ENCODE measurements around the gene LNX1. TPM values are rescaled to one million over a fixed set of nuclear protein-coding genes. Genes with fewer than 3 reads are reported as not detected.

LNX1 gene
- total and polyA plus RNA-seq, 2 of the 8 experiments (the other 6 are each of a cell fraction or from before 2014, with no cell fraction given) = 2.7 to 3.8 TPM

DNA sequence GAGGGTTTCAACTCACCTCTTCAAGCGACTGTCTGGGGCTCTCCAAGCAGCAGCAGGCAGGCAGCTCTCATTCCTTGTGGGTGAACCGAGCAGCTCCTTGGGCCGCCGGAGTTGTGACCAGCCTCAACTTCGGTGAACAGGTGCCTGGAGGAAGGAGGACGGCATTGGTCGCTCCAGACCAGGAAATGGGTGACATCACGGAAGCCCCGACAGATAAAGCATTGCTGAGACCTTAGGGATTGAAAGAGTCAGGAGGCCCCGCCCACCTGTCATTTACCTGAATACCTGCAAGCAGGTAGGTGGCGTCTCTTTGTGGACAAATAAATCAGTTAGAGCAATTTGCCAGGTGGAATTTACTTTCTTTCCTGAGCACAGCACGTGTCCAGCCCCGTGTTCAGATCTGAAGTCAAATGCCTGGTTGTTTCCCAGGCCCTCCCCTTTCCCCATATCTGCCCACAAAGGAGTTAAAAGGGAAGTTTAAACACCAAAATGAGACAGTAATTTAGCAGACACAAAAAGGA, at the start of gene LNX1 (continued):
- TF ChIP-seq YY1 (IDR thresholded peaks at IDR 0.05; ENCODE audit: low read depth, low read length) (peak; percentile 64; the same call in 1 of the 2 replicates), JUND (IDR thresholded peaks at IDR 0.05; ENCODE audit: low read length) (no peak), ZNF274 (IDR thresholded peaks at IDR 0.05; ENCODE audit: borderline replicate concordance, extremely low read depth, low read length) (no peak), SUZ12 (IDR thresholded peaks at IDR 0.05; ENCODE audit: low read length) (no peak), PHF8 (conservative IDR thresholded peaks at IDR 0.05; ENCODE audit: low read depth, low read length) (no peak), JUN (IDR thresholded peaks at IDR 0.05; ENCODE audit: low read depth, low read length) (no peak), TAF1 (IDR thresholded peaks at IDR 0.05; ENCODE audit: low read depth, low read length) (peak; percentile 76; the same call in 1 of the 2 replicates), SIRT6 (IDR thresholded peaks at IDR 0.05; ENCODE audit: low read length) (no peak), EZH2 (IDR thresholded peaks at IDR 0.05; ENCODE audit: low read depth, low read length, severe bottlenecking) (no peak), TCF12 (IDR thresholded peaks at IDR 0.05; ENCODE audit: low read depth, low read length) (no peak), TBP (IDR thresholded peaks at IDR 0.05; ENCODE audit: low read depth, low read length) (peak; percentile 69), SRF (IDR thresholded peaks at IDR 0.05; ENCODE audit: low read depth, low read length) (no peak), CBX8 (IDR thresholded peaks at IDR 0.05; ENCODE audit: borderline replicate concordance, low read depth, low read length) (no peak), SIX5 (IDR thresholded peaks at IDR 0.05; ENCODE audit: low read depth, low read length) (no peak), SP4 (IDR thresholded peaks at IDR 0.05; ENCODE audit: low read length) (0 out of 2 replicates have a peak, but pooled peaks have one; percentile 36), EP300 (IDR thresholded peaks at IDR 0.05; ENCODE audit: borderline replicate concordance in 1 of 2, low read depth in 2 of 2, low read length in 2 of 2) (no peak), TAF7 (optimal IDR thresholded peaks at IDR 0.05; ENCODE audit: borderline replicate concordance, low read depth, low read length) (peak; percentile 72), KDM5A (IDR thresholded peaks at IDR 0.05; ENCODE audit: low read length) (no peak)
- TF ChIP-seq, protein P1, sequence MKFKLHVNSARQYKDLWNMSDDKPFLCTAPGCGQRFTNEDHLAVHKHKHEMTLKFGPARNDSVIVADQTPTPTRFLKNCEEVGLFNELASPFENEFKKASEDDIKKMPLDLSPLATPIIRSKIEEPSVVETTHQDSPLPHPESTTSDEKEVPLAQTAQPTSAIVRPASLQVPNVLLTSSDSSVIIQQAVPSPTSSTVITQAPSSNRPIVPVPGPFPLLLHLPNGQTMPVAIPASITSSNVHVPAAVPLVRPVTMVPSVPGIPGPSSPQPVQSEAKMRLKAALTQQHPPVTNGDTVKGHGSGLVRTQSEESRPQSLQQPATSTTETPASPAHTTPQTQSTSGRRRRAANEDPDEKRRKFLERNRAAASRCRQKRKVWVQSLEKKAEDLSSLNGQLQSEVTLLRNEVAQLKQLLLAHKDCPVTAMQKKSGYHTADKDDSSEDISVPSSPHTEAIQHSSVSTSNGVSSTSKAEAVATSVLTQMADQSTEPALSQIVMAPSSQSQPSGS (IDR thresholded peaks at IDR 0.05; ENCODE audit: low read length) = no peak

All from H1 (cell line).